Uterus (tissue), 2 donors: ENCODE data around the gene ESPL1.

ENCODE experiments used
- POLR2A ChIP-seq, 2 donors: fragments of 450-650 bp; IDR thresholded peaks; one replicate each; pipeline ENCODE4 v1.6.1; 2016; ENCODE audit warnings: antibody characterized with exemption in 2 of 2, mild to moderate bottlenecking in 1 of 2, moderate library complexity in 1 of 2
- TF ChIP-seq, protein P1 (sequence below), 4 experiments: fragments of 200-600 bp in 2 of 4; fragments of 450-650 bp in 2 of 4; sonication (generic) in 2 of 4; IDR thresholded peaks; one replicate each; pipeline ENCODE4 v1.5.1; 2016 to 2019; ENCODE audit warnings: antibody characterized with exemption in 4 of 4, mild to moderate bottlenecking in 2 of 4, moderate library complexity in 1 of 4

DNA sequence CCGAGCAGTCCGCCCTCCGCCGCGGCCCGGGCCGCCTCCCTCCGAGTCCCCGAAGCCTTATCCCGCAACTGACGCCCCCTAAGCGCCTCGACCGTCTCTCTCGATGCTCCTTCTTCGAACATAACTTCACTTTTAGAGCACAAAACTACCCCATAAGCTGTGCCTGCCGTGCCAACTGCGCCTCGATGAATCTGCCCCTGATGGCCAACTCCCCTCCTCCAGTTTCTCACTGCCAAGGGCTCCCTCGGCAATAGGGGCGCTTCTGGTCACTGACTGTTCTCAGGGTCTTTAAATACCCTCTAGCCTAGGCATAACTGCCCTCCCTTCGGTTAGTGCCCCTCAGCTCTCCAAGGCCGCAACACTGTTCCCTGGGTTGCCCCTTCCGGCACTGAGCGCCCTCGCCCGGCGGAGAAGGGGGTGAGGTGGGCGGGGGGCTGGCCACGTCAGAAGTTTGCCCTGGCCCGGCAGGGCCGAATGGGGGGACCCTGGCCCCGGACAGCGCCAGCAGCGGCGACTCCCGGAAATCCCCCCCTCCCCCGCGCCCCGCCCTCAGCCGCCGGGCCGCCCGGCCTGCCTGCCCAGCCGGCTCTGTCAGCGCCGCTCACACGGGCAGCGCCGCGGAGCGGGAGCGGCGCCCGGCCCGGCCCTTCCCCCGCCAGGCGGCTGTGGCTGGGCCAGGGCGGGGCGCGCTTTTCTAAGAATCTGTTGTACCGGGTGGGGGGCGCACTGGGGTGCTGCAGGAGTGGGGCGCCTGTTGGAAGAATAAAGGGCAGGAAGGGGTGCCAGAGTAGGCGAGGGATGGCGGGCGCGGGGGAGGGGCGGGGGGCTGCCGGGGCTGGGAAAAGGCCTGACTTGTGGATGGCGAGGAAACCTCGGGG, 46.7 kb upstream of the ESPL1 start:
- TF ChIP-seq, protein P1, sequence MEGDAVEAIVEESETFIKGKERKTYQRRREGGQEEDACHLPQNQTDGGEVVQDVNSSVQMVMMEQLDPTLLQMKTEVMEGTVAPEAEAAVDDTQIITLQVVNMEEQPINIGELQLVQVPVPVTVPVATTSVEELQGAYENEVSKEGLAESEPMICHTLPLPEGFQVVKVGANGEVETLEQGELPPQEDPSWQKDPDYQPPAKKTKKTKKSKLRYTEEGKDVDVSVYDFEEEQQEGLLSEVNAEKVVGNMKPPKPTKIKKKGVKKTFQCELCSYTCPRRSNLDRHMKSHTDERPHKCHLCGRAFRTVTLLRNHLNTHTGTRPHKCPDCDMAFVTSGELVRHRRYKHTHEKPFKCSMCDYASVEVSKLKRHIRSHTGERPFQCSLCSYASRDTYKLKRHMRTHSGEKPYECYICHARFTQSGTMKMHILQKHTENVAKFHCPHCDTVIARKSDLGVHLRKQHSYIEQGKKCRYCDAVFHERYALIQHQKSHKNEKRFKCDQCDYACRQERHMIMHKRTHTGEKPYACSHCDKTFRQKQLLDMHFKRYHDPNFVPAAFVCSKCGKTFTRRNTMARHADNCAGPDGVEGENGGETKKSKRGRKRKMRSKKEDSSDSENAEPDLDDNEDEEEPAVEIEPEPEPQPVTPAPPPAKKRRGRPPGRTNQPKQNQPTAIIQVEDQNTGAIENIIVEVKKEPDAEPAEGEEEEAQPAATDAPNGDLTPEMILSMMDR (IDR thresholded peaks at IDR 0.05): no peak
- TF ChIP-seq POLR2A (IDR thresholded peaks at IDR 0.05): peak in 1 of 2 donors; percentile 51
